SIG-M5 treated with dmso at 0.1 percent for 504 hours (cell line): Measurements from ENCODE around the gene TBPL1.

Experiments
- DNase-seq: peaks from one replicate; lab custom pipeline; 2025; ENCODE audit not compliant: unreplicated experiment; lab: John Stamatoyannopoulos, UW

TBPL1 gene

GRCh38 chr6:134039116-134039515 lies 86.1 kb downstream of the TBPL1 start:
- no peak for DNase-seq
